Lower lobe of right lung (tissue), 2 donors: ENCODE results near the gene MAN2A1. TPM values are rescaled to one million over a fixed set of nuclear protein-coding genes. Genes with fewer than 3 reads are reported as not detected.

Experiments
- ATAC-seq, 2 donors: fragments of 200-7000 bp; cut with Tn5 transposase; one replicate each; pipeline ENCODE4 v1.9.1; 2020 to 2022; ENCODE audit warnings: mild to moderate bottlenecking in 2 of 2, moderate library complexity in 2 of 2
- DNase-seq: peaks from one replicate; pipeline ENCODE4 v3.0.0-alpha.2; 2020
- H3K27ac ChIP-seq: fragments of 200-600 bp; one replicate; pipeline ENCODE4 v1.8.0; 2022
- H3K27me3 ChIP-seq: fragments of 200-600 bp; one replicate; pipeline ENCODE4 v1.8.0; 2022; ENCODE audit warnings: low read depth
- H3K36me3 ChIP-seq: fragments of 200-600 bp; one replicate; pipeline ENCODE4 v1.8.0; 2022; ENCODE audit warnings: mild to moderate bottlenecking
- H3K4me1 ChIP-seq: fragments of 200-600 bp; one replicate; pipeline ENCODE4 v1.8.0; 2022
- H3K4me3 ChIP-seq: fragments of 200-600 bp; one replicate; pipeline ENCODE4 v1.8.0; 2022; ENCODE audit warnings: mild to moderate bottlenecking
- H3K9me3 ChIP-seq: fragments of 200-600 bp; one replicate; pipeline ENCODE4 v1.8.0; 2022
- intact Hi-C: fragments of 100-400 bp; cut with DNase I; formaldehyde crosslinking; loops from one replicate; pipeline ENCODE4 v1.11.0; 2022
- total RNA-seq: library from RNA; stranded (reverse); fragmentation: NEBNext Ultra II Directional; extraction: Animal tissue kit (Norgen Biotek cat#: 25700); gene quantifications from one replicate; pipeline ENCODE4 v1.2.1, GENCODE V29; 2021
- TF ChIP-seq, protein P1 (sequence below): fragments of 200-600 bp; IDR thresholded peaks from one replicate; pipeline ENCODE4 v1.8.0; 2022; ENCODE audit warnings: antibody characterized with exemption, mild to moderate bottlenecking
- donor health status: DM: no; HTN: yes; CAD: no; lungs with severe emphysema.

MAN2A1 gene
- total RNA-seq, 1 donor from 2014 or later = 42.9 TPM

DNA sequence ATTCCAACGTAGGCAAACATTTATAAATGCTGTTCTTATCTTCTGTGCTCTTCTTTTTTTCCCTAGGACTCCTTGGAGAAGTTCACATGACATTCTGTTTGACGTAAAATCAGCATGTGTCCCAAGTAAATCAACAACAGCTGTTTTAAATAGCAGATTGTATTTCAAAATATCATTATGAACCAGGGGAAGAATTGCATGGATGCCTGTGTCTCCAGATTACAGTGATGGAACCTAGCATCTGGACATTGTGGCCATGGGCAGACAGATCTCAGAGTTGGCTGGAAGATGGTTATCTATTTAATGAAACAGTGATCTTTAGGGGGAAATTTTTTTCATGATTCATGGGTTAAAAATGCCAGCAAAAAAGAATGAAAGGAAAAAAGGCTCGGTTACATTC, 222.0 kb downstream of the MAN2A1 start:
- TF ChIP-seq, protein P1, sequence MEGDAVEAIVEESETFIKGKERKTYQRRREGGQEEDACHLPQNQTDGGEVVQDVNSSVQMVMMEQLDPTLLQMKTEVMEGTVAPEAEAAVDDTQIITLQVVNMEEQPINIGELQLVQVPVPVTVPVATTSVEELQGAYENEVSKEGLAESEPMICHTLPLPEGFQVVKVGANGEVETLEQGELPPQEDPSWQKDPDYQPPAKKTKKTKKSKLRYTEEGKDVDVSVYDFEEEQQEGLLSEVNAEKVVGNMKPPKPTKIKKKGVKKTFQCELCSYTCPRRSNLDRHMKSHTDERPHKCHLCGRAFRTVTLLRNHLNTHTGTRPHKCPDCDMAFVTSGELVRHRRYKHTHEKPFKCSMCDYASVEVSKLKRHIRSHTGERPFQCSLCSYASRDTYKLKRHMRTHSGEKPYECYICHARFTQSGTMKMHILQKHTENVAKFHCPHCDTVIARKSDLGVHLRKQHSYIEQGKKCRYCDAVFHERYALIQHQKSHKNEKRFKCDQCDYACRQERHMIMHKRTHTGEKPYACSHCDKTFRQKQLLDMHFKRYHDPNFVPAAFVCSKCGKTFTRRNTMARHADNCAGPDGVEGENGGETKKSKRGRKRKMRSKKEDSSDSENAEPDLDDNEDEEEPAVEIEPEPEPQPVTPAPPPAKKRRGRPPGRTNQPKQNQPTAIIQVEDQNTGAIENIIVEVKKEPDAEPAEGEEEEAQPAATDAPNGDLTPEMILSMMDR = no peak
- no peaks in the 10 kb centered on the region for H3K36me3 ChIP-seq
- H3K9me3 ChIP-seq = no peaks in the 10 kb centered on the region
- ATAC-seq (no peak), DNase-seq (no peak)
- no peak overlapping the region for H3K27ac ChIP-seq
- no peaks in the 10 kb centered on the region for H3K4me1 ChIP-seq
- H3K4me3 ChIP-seq = no peak overlapping the region
- intact Hi-C loops = no loop called here
- no peaks in the 10 kb centered on the region for H3K27me3 ChIP-seq

DNA sequence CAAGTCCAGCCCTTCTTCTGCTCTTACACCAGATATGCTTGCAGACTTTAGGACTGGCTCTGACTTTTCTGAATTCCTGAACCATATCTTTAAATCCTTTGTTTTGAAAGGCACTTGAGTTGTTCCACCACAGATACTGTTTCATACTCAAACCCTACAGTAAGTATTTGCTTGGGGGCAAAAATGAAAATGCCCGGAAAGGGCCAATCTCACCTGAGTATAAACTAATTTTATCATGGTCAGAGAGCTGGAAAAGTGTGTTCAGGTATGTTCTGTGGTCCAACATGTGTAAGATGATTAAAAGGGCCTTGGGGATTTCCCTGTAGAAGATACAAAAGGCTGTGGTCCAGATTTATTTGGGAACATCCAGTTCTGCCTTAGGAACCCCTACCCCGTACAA, 225.2 kb downstream of the MAN2A1 start:
- Histone ChIP-seq H3K9me3 (no peaks in the 10 kb centered on the region), H3K27ac (no peak overlapping the region), H3K27me3 (no peaks in the 10 kb centered on the region), H3K4me3 (no peak overlapping the region), H3K4me1 (no peaks in the 10 kb centered on the region), H3K36me3 (no peaks in the 10 kb centered on the region)
- intact Hi-C loops = no loop called here
- no peak for ATAC-seq
- no peak for DNase-seq
- TF ChIP-seq, protein P1 = no peak

DNA sequence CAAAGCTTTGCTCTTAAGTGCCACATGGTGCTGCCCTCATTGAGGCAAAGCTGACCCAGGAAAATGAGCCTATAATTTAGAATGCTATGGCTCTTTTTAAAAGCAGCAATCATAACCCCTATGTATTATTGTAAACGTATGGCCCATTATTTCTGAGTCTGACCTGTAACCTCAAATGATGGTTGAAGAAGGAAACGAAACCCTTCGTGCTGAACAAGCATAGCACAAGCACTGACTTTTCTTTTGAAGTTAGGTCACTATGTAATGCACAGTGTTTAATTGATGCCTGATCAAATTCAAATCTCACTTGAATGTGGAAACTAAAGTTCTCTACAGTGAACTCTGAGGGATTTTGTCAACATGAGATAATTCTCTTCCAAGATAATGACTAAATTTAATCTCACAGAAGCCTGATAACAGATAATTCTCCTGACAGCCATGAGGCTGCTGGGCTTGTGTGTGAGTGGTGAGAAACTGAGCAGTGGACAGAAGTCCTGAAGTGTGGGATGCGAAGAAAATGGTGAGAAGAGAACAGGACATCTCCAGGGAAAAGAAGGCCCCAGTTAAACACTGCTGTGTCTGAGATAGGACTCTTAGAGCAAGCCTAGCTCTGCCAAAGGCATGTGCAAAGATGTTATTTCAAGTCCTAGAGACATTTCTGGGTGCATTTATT, 226.9 kb downstream of the MAN2A1 start:
- no peaks in the 10 kb centered on the region for H3K27me3 ChIP-seq
- H3K4me3 ChIP-seq = no peak overlapping the region
- TF ChIP-seq, protein P1 = no peak
- no peaks in the 10 kb centered on the region for H3K9me3 ChIP-seq
- H3K27ac ChIP-seq = no peak overlapping the region
- intact Hi-C loops = no loop called here
- DNase-seq (no peak), ATAC-seq (no peak)
- no peaks in the 10 kb centered on the region for H3K4me1 ChIP-seq
- H3K36me3 ChIP-seq = no peaks in the 10 kb centered on the region
